Measurements from ENCODE around the gene CYP4F3.
"Not testable (repeated sequence)": the region's sequence is repeated elsewhere in the genome, so short reads cannot be mapped to it uniquely, and the experiment has no call there.

CYP4F3 gene

DNA sequence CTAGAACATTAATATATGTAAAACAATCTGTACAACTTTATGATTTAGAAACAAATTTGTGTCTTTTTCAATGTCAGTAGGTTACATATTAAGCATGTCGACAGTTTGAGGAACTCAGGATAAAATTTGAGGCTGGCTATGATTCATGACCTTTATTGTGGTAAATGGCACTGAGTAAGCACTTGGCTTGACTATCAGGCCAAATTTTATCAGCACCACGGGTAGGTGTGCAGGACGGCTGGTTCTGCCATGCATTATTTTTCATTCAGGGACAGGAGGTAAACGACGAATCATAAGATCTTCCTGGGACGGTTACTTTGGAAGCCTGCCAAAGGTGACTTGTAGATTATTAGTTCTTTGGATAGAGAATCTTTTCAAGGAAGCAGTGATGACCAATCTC is 45.6 kb upstream of the CYP4F3 start:
- no CpG with 5 or more reads among the region's 6 CpGs for WGBS (ENCODE audit: extremely low coverage, insufficient coverage, insufficient read length)
- H3K4me3 ChIP-seq (ENCODE audit: low read depth, low read length), result no peak overlapping the region
- H3K36me3 ChIP-seq (ENCODE audit: control insufficient read depth in 1 of 2, insufficient read depth in 2 of 2, low read length in 2 of 2), result no peaks in the 10 kb centered on the region
- H3K79me1 ChIP-seq (ENCODE audit: low read length), result no peaks in the 10 kb centered on the region
- H3K27me3 ChIP-seq (ENCODE audit: insufficient read depth, low read length), result no peaks in the 10 kb centered on the region
- no peak overlapping the region for H3K4ac ChIP-seq (ENCODE audit: low read depth, low read length)
- peaks cover 20% of the 10 kb centered on the region for H3K9me3 ChIP-seq (ENCODE audit: insufficient read depth, low read depth, low read length)
- no peak for DNase-seq
- H3K27ac ChIP-seq (ENCODE audit: low read depth, low read length), result no peak overlapping the region
- no peak overlapping the region for H4K91ac ChIP-seq (ENCODE audit: low read depth, low read length)
- no peak overlapping the region for H3K9ac ChIP-seq (ENCODE audit: low read length)
- H2AK5ac ChIP-seq (ENCODE audit: low read length), result no peak overlapping the region
- H3K4me1 ChIP-seq (ENCODE audit: control insufficient read depth in 1 of 2, insufficient read depth in 2 of 2, low read length in 2 of 2), result no peaks in the 10 kb centered on the region
- no peak overlapping the region for H3K14ac ChIP-seq (ENCODE audit: low read length)
- H2BK120ac ChIP-seq (ENCODE audit: insufficient read depth, low read length, poor library complexity), result no peak overlapping the region
- H2AFZ ChIP-seq (ENCODE audit: insufficient read depth, low read length, poor library complexity), result no peak overlapping the region
- H3K79me2 ChIP-seq (ENCODE audit: control insufficient read depth, insufficient read depth, low read length, poor library complexity), result no peaks in the 10 kb centered on the region
- no peak overlapping the region for H3K4me2 ChIP-seq (ENCODE audit: low read length)
- no peak overlapping the region for H4K12ac ChIP-seq (ENCODE audit: low read depth, low read length)
- no peak overlapping the region for H4K8ac ChIP-seq (ENCODE audit: low read depth, low read length)
- H2BK12ac ChIP-seq (ENCODE audit: low read length), result no peak overlapping the region
- no peak overlapping the region for H2BK5ac ChIP-seq (ENCODE audit: low read depth, low read length, poor library complexity)
- no peak overlapping the region for H3K18ac ChIP-seq (ENCODE audit: low read length)
- no peak overlapping the region for H3K23ac ChIP-seq (ENCODE audit: low read length)

DNA sequence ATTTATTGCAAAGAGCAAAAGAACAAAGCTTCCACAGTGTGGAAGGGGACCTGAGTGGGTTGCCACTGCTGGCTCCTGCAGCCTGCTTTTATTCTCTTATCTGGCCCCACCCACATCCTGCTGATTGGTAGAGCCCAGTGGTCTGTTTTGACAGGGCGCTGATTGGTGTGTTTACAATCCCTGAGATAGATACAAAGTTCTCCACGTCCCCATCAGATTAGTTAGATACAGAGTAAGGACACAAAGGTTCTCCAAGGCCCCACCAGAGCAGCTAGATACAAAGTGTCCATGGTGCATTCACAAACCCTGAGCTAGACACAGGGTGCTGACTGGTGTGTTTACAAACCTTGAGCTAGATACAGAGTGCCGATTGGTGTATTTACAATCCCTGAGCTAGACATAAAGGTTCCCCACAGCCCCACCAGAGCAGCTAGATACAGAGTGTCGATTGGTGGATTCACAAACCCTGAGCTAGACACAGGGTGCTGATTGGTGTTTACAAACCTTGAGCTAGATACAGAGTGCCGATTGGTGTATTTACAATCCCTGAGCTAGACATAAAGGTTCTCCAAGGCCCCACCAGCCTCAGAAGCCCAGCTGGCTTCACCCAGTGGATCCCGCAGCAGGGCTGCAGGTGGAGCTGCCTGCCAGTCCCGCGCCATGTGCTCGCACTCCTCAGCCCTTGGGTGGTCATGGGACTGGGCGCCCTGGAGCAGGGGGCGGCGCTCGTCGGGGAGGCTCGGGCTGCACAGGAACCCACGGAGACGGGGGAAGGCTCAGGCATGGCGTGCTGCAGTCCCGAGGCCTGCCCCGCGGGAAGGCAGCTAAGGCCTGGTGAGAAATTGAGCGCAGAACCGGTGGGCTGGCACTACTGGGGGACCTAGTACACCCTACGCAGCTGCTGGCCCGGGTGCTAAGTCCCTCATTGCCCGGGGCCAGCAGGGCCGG is 32.4 kb upstream of the CYP4F3 start:
- not testable (repeated sequence) for H3K18ac ChIP-seq (ENCODE audit: low read length); H2BK120ac ChIP-seq (ENCODE audit: insufficient read depth, low read length, poor library complexity); H2AK5ac ChIP-seq (ENCODE audit: low read length); H3K27ac ChIP-seq (ENCODE audit: low read depth, low read length); H3K9ac ChIP-seq (ENCODE audit: low read length); DNase-seq; H3K23ac ChIP-seq (ENCODE audit: low read length); H4K8ac ChIP-seq (ENCODE audit: low read depth, low read length); H4K12ac ChIP-seq (ENCODE audit: low read depth, low read length); H3K4me2 ChIP-seq (ENCODE audit: low read length); H3K4ac ChIP-seq (ENCODE audit: low read depth, low read length); H3K4me3 ChIP-seq (ENCODE audit: low read depth, low read length); H3K79me2 ChIP-seq (ENCODE audit: control insufficient read depth, insufficient read depth, low read length, poor library complexity); H3K36me3 ChIP-seq (ENCODE audit: control insufficient read depth in 1 of 2, insufficient read depth in 2 of 2, low read length in 2 of 2); H4K91ac ChIP-seq (ENCODE audit: low read depth, low read length); H3K14ac ChIP-seq (ENCODE audit: low read length); H2AFZ ChIP-seq (ENCODE audit: insufficient read depth, low read length, poor library complexity); H3K27me3 ChIP-seq (ENCODE audit: insufficient read depth, low read length); H3K79me1 ChIP-seq (ENCODE audit: low read length); H2BK5ac ChIP-seq (ENCODE audit: low read depth, low read length, poor library complexity); H2BK12ac ChIP-seq (ENCODE audit: low read length); H3K4me1 ChIP-seq (ENCODE audit: control insufficient read depth in 1 of 2, insufficient read depth in 2 of 2, low read length in 2 of 2)
- WGBS (ENCODE audit: extremely low coverage, insufficient coverage, insufficient read length), result no CpG with 5 or more reads among the region's 27 CpGs
- H3K9me3 ChIP-seq (ENCODE audit: insufficient read depth, low read depth, low read length), result peaks cover 23% of the 10 kb centered on the region

DNA sequence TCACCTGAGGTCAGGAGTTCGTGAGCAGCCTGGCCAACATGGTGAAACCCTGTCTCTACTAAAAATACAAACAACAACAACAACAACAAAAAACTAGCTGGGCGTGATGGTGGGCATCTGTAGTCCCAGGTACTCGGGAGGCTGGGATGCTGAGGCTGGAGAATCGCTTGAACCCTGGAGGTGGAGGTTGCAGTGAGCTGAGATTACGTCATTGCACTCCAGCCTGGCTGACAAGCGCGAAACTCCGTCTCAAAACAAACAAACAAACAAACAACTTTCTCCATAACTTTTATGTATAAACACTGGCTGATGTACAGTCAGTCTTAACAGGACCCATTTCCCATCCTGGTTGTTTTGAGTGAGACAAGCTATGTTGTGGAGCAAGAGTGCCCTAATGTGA is 31.4 kb upstream of the CYP4F3 start:
- Histone ChIP-seq H2AFZ (ENCODE audit: insufficient read depth, low read length, poor library complexity) (no peak overlapping the region), H2BK12ac (ENCODE audit: low read length) (no peak overlapping the region), H3K36me3 (ENCODE audit: control insufficient read depth in 1 of 2, insufficient read depth in 2 of 2, low read length in 2 of 2) (no peaks in the 10 kb centered on the region), H4K91ac (ENCODE audit: low read depth, low read length) (no peak overlapping the region), H3K4me2 (ENCODE audit: low read length) (no peak overlapping the region), H3K4me3 (ENCODE audit: low read depth, low read length) (no peak overlapping the region), H4K12ac (ENCODE audit: low read depth, low read length) (no peak overlapping the region), H3K79me2 (ENCODE audit: control insufficient read depth, insufficient read depth, low read length, poor library complexity) (no peaks in the 10 kb centered on the region), H3K4me1 (ENCODE audit: control insufficient read depth in 1 of 2, insufficient read depth in 2 of 2, low read length in 2 of 2) (no peaks in the 10 kb centered on the region), H3K4ac (ENCODE audit: low read depth, low read length) (no peak overlapping the region), H3K18ac (ENCODE audit: low read length) (no peak overlapping the region), H3K27ac (ENCODE audit: low read depth, low read length) (no peak overlapping the region), H3K23ac (ENCODE audit: low read length) (no peak overlapping the region), H3K14ac (ENCODE audit: low read length) (no peak overlapping the region), H3K27me3 (ENCODE audit: insufficient read depth, low read length) (no peaks in the 10 kb centered on the region), H3K79me1 (ENCODE audit: low read length) (no peaks in the 10 kb centered on the region), H3K9ac (ENCODE audit: low read length) (no peak overlapping the region), H3K9me3 (ENCODE audit: insufficient read depth, low read depth, low read length) (peaks cover 29% of the 10 kb centered on the region), H2BK5ac (ENCODE audit: low read depth, low read length, poor library complexity) (no peak overlapping the region), H2BK120ac (ENCODE audit: insufficient read depth, low read length, poor library complexity) (no peak overlapping the region), H2AK5ac (ENCODE audit: low read length) (no peak overlapping the region), H4K8ac (ENCODE audit: low read depth, low read length) (no peak overlapping the region)
- WGBS (ENCODE audit: extremely low coverage, insufficient coverage, insufficient read length), result no CpG with 5 or more reads among the region's 8 CpGs
- DNase-seq, result no peak

DNA sequence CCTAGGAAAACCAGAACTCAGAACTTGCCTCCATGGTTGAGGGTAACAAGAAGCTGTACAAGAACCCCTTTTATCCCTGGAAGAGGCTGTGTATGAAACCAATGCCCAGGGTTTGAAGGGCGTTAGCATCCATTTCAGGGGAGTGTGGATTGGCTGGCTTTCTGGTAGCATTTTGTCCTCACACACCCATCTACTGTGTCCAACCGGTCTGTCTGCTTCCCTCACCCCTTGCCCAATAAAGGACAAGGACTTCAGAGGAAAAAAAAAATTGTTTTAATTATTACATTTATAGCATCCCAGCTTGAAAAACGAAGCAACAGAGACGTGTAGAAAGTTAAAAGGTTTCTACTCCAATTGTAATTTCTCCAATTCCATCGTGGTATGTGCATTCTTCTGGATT is 28.4 kb upstream of the CYP4F3 start:
- Histone ChIP-seq H3K27me3 (ENCODE audit: insufficient read depth, low read length) (no peaks in the 10 kb centered on the region), H2AK5ac (ENCODE audit: low read length) (no peak overlapping the region), H4K12ac (ENCODE audit: low read depth, low read length) (no peak overlapping the region), H3K9me3 (ENCODE audit: insufficient read depth, low read depth, low read length) (peaks cover 55% of the 10 kb centered on the region), H3K4ac (ENCODE audit: low read depth, low read length) (no peak overlapping the region), H2BK120ac (ENCODE audit: insufficient read depth, low read length, poor library complexity) (no peak overlapping the region), H3K79me2 (ENCODE audit: control insufficient read depth, insufficient read depth, low read length, poor library complexity) (no peaks in the 10 kb centered on the region), H3K4me3 (ENCODE audit: low read depth, low read length) (no peak overlapping the region), H3K79me1 (ENCODE audit: low read length) (no peaks in the 10 kb centered on the region), H2BK12ac (ENCODE audit: low read length) (no peak overlapping the region), H3K18ac (ENCODE audit: low read length) (no peak overlapping the region), H3K23ac (ENCODE audit: low read length) (no peak overlapping the region), H3K4me2 (ENCODE audit: low read length) (no peak overlapping the region), H3K27ac (ENCODE audit: low read depth, low read length) (no peak overlapping the region), H3K4me1 (ENCODE audit: control insufficient read depth in 1 of 2, insufficient read depth in 2 of 2, low read length in 2 of 2) (no peaks in the 10 kb centered on the region), H2AFZ (ENCODE audit: insufficient read depth, low read length, poor library complexity) (no peak overlapping the region), H3K9ac (ENCODE audit: low read length) (no peak overlapping the region), H3K14ac (ENCODE audit: low read length) (no peak overlapping the region), H2BK5ac (ENCODE audit: low read depth, low read length, poor library complexity) (no peak overlapping the region), H4K8ac (ENCODE audit: low read depth, low read length) (no peak overlapping the region), H3K36me3 (ENCODE audit: control insufficient read depth in 1 of 2, insufficient read depth in 2 of 2, low read length in 2 of 2) (no peaks in the 10 kb centered on the region), H4K91ac (ENCODE audit: low read depth, low read length) (no peak overlapping the region)
- no peak for DNase-seq
- WGBS (ENCODE audit: extremely low coverage, insufficient coverage, insufficient read length), result no CpG with 5 or more reads among the region's 5 CpGs
